Measurements from ENCODE around the gene EIF4E1B. TPM values are rescaled to one million over a fixed set of nuclear protein-coding genes. Genes with fewer than 3 reads are reported as not detected.

EIF4E1B gene
- total RNA-seq, 2 experiments from 2014 or later, result not detected

- CTCF ChIA-PET, result interaction anchor here (0.5 to 2.0 kb wide), 3 partner anchors 10 to 277 kb away, joined by 3 to 7 read pairs (median 4); no protein-coding TSS in a partner anchor
Measured at GRCh38 chr5:176670449-176670848, 40.0 kb downstream of the EIF4E1B start.

DNA sequence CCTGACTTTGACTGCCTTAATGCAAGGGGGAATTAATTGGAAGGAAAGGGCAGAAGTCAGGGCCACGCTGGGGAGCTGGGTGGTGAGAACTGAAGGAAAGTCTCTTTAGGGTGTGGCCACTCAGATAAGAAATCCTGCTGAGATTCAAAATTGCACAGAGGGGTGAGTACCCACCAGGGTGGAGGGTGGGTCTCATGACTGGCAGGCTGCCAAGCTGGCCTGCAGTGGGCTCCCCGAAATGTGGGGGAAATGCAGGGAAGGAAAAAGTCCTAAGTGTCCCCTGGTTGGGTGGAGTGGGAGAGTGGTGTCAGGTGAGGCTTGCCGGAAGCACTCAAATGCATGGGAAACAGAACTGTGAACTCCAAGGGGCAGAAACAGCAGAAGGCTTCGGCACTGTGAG is 40.9 kb downstream of the EIF4E1B start:
- ChIA-PET CTCF (no interaction called here), POLR2A (no interaction called here)

More at GRCh38 chr5:176670449-176670848, 40.0 kb downstream of the EIF4E1B start:
- POLR2A ChIA-PET, result no interaction called here

DNA sequence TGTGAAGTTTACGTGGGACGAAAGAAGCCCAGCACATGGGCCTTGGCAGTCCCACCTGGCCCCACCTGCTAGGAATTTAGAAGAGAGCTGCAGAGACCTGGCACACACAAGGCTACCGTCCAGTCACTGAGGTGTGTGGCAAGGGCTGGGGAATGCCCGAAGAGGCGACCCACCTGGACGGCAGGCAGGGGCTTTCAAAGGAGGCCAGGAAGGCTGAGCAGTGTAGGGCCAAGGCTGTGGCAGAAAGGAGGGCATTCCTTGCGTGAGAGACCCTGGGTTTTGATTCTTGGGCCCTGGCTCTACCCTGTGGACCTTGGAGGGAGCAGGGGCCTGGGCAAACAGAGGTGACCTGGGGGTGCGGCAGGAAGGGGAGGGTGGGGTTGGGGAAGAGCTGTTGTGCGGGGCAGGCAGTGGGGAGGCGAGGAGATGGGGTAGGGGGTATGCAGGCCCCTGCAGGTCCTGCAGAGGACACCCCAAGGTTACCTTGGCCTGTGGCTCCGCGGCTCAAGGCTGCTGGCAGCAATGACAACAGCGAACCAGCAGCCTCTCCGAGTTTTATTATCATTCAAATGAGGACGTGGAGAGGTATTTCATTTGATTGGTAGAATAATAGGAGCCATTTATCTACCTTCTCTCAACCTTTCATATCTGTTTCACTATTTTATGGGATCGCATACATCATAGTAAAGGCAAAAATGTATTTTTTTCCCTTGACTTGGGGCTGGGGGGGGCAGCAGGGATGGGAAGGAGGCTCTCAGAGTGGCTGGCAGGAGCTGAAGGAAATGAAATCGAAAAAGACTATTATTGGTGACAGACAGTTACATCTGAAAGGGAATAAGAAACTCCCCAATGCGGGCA is 41.6 kb downstream of the EIF4E1B start:
- ChIA-PET CTCF (no interaction called here), POLR2A (no interaction called here)

DNA sequence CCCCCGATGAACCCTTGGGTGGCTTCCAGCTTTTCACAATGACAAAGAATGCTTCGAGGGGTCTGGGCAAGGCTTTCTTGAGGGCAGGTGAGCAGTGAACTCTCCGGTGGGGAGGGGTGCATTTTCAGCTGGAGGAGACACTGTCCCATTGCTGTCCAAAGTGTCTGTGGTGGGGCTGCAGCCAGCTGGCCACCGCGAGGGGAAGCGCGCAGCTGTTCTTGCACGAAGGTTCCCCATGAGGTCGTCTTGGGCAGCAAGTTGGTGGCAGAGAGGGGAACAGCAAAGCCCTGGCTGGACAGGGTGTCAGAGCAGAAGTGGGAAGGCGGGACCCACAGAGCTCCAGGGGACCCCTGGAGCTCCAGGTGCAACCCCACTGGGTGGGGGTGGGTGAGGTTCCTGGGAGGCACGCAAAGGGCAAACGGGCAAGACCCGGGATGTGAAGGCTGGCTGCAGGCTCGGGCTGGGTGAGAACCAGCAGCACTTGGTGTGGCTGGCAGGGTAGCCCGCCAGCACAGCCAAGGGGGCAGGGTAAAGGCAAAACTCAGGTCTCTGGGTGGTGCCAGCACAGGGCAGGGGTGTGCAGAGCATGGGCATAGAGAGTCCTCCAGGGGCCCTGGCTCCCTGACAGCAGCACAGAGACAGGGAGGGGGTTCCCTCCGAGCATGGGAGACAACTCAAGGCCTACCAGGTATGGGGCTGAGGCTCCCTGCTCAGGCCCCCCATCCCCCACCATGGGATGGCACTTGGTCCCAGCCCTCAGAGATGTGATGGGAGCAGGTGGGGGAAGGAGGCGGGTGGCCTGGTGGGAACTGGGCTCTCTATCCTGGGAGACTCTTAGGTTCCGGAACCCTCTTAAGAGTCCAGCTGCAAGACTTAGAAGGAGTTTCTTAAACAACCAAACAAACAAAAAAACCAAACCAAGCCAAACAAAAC is 43.4 kb downstream of the EIF4E1B start:
- CTCF ChIA-PET, result interaction anchor here (0.6 to 1.2 kb wide), 2 partner anchors 15 to 135 kb away, joined by 3 to 5 read pairs; no protein-coding TSS in a partner anchor
- POLR2A ChIA-PET, result no interaction called here

GRCh38 chr5:176674799-176675198 is 44.3 kb downstream of the EIF4E1B start:
- CTCF ChIA-PET, result no interaction called here
- POLR2A ChIA-PET, result no interaction called here

DNA sequence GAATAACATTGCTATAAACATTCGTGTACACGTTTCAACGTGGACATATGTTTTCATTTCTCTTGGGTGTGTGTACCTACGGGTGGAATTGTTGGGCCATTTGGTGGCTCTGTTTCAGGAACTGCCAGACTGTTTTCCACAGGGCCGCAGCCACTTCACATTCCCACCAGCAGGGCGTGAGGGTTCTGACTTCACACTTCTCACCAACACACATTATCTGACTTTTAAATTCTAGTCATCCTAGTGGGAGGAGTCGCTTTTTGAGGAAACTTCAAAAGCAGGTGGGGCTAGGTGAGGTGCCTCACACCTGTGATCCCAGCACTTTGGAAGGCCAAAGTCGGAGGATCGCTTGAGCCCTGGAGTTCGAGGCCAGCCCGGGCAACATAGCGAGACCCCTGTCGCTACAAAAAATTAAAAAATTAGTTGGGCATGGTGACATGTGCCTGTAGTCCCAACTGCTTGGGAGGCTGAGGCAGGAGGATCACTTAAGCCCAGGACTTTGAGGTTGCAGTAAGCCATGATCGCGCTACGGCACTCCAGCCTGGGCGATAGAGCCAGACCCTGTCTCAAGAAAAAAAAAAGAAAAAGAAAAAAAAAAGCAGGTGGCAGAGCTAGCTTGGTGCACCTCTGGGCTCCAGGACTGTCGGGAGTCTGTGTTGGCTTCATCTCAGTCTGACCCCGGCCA is 45.3 kb downstream of the EIF4E1B start:
- CTCF ChIA-PET, result no interaction called here
- POLR2A ChIA-PET, result no interaction called here

- CTCF ChIA-PET, result no interaction called here
- POLR2A ChIA-PET, result no interaction called here
Measured at GRCh38 chr5:176676361-176676824, 45.9 kb downstream of the EIF4E1B start.

DNA sequence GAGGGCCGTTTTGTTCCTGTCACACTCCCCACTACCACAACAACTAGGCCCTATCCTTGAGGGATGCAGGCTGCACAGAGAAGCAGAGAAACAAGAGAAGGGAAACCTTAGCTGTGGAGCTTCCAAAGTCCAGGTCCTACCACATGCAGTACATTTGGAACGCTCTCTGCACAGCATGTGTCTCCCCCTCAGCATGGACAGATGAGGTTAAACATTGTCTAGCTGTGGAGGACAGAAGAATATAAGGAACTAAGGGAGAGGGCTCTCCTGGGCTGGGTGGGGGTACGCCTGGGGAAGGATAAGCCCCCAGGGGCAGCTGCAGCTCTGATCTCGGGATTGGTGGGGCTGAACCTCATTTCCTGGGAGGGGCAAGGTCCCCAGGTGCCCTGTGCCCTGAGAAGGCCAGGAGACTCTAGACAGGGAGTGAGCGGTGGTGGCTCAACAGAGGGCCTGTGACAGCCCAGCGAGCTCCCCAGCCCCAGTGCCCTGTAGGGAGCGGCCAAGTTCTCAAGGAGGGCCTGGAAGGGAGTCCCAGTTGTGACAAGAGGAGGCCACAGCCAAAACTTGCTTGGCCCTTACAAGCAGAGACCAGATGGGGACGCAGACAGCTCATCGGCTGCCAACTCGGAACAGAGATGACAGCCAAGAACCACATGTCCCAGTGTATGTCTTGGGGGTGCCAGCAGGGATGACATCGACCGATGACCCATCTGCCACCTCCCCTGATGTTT is 46.9 kb downstream of the EIF4E1B start:
- CTCF ChIA-PET, result no interaction called here
- POLR2A ChIA-PET, result no interaction called here

DNA sequence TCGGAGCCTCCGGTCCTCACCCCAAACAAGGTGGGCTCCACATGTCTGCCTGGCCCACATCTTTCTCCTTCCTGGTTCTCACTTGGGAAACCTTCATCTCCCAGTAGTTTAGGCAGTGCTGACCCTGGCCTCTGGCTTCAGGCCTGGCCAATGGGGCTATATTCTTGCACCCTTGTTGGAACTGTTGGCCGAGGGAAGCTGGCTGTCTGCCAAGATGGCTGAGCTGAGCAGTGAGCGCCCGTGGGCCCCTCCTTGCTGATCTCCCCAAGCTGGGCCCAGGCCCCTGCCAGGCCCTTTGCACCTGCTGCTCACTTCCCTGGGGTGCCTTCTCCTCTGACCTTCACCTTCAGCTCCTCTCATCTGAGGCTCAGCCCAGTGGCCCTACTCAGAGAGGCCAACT is 48.1 kb downstream of the EIF4E1B start:
- CTCF ChIA-PET, result no interaction called here
- POLR2A ChIA-PET, result no interaction called here

- ChIA-PET POLR2A (no interaction called here), CTCF (no interaction called here)
Measured at GRCh38 chr5:176679365-176680225, 49.1 kb downstream of the EIF4E1B start.

DNA sequence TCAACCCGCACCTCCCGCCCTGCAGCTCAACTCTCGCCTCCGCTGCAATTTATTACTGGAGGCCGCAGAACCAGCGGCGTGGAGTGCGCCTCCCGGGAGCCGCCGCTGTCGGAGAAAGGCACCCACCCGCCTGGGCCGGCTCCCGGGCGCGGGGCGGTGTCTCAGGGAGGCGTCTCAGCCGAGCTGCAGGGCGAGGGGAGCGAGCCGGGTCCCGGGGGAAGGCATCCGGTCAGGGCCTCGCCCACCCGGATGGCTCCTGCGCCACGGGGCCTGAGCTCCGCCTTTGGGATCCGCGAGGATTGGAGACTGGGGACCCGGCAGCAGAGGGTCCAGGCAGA is 49.7 kb downstream of the EIF4E1B start:
- CTCF ChIA-PET, result interaction anchor here (1.0 kb wide), 1 partner anchor 22 kb away, joined by 3 read pairs; no protein-coding TSS in a partner anchor
- POLR2A ChIA-PET, result no interaction called here

- ChIA-PET POLR2A (no interaction called here), CTCF (interaction anchor here (1.0 kb wide), 1 partner anchor 22 kb away, joined by 4 read pairs; no protein-coding TSS in a partner anchor)
Measured at GRCh38 chr5:176682016-176682531, 51.6 kb downstream of the EIF4E1B start.

GRCh38 chr5:176685010-176685409 is 54.5 kb downstream of the EIF4E1B start:
- POLR2A ChIA-PET, result no interaction called here

DNA sequence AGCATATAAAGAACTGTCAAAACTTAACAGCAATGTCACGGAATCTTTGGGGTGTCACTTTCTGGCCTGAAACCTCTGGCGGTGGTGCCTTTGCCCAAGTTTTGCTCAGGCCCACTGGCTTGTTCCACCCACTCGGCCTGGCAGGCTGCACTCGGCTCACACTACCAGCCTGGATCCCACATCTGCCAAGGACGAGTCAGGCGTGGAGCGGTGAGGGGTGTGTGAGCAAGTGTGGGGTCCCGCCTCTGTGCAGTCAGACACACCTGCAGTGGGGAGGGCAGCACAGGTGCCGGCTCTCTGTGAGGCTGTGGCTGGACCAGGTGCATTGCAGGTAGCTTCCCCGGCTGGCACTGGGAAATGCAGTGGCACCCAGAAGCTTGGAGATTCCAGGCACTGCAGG is 56.8 kb downstream of the EIF4E1B start:
- ChIA-PET POLR2A (no interaction called here), CTCF (no interaction called here)

More at GRCh38 chr5:176685010-176685409, 54.5 kb downstream of the EIF4E1B start:
- CTCF ChIA-PET, result no interaction called here

DNA sequence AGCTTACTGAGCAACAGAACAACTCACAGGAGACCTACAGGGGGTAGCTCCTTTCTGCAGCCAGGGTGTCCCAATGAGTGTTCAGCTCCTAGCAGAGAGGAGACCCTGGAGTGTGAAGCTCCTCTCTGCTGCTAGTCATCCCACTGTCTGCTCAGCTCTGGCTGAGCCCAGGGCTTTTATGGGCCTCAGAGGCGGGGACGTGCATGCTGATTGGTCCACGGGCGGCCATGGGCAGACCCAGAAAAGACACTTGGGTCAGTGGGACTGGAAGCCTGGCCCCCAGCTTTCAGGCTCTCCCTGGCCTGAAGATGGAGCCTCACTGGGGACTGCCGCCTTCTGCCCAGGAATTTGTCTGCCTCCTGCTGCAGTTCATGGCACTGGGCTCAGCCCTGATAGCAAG is 57.4 kb downstream of the EIF4E1B start:
- ChIA-PET CTCF (no interaction called here), POLR2A (no interaction called here)

DNA sequence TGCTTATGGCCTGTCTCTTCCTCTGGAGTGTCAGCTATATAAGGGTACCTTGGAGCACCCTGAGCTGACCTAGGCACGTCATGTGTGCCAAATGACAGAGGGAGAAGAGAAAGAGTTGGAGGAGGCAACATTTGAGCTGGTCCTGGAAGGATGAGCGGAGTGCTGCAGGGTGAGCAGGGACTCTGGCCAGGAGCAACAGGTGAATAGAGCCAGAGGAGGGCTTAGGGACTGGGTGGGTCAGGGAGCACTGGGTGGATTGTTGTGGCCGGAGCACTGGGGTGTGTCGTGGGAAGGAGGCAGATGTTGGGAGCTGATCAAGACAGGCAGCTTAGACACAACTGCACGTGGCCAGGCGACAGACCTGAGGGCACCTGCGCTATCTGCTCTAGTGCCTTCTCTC is 60.4 kb downstream of the EIF4E1B start:
- POLR2A ChIA-PET, result no interaction called here

GRCh38 chr5:176691524-176691923 is 61.0 kb downstream of the EIF4E1B start:
- ChIA-PET POLR2A (no interaction called here), CTCF (no interaction called here)

More for the DNA sequence above, 60.4 kb downstream of the EIF4E1B start:
- CTCF ChIA-PET, result no interaction called here

DNA sequence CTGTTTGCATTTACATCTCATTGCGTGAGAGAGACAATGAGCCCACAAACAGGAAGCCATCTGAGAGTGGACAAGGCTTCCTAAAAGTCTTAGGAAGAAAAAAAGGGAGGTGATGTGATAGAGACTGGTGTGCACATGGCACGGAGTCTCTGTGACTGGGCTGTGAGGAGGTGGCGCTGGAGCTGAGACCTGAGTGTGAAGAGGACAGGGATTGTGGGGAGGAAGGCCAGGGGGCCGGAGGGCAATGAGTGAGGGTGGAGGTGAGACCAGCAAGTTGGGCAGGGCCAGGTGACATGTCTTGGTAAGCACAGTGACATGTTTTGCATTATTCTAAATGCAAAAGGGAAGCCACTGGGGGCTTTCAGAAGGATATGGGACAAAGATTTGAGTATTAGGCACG is 61.9 kb downstream of the EIF4E1B start:
- CTCF ChIA-PET, result no interaction called here
- POLR2A ChIA-PET, result no interaction called here
